A673 (cell line): Measurements from ENCODE around the gene PKD1. TPM values are rescaled to one million over a fixed set of nuclear protein-coding genes. Genes with fewer than 3 reads are reported as not detected.

Experiments
- BruUV-seq: library from RNA; stranded (reverse); fragments of 400-500 nt; replicated peaks from 2 replicates; lab custom pipeline; 2021; lab: Mats Ljungman, UMichigan
- CTCF ChIA-PET: fragments of 300-600 bp; sonication (Branson Sonifier 250); formaldehyde crosslinking; loops from one replicate; lab custom pipeline; 2022; ENCODE audit warnings: antibody characterized with exemption; lab: Charles Lee
- POLR2A ChIA-PET: fragments of 300-600 bp; sonication (Branson Sonifier 250); formaldehyde crosslinking; loops from one replicate; lab custom pipeline; 2022; ENCODE audit warnings: antibody characterized with exemption; ENCODE audit not compliant: low non-redundant PET; lab: Charles Lee
- DNase-seq: peaks from one replicate; pipeline ENCODE4 v3.0.0-alpha.2; 2015; ENCODE audit warnings: low spot score
- H3K27ac ChIP-seq: fragments of 200-600 bp; sonication (generic); 2 replicates; pipeline ENCODE4 v1.5.1; 2016; ENCODE audit warnings: mixed run types, low read depth, mild to moderate bottlenecking, mixed read lengths, antibody characterized with exemption, low read length; ENCODE audit not compliant: poor library complexity, severe bottlenecking
- H3K27me3 ChIP-seq: fragments of 200-600 bp; sonication (generic); replicated peaks from 2 replicates; pipeline ENCODE4 v1.6.1; 2017; ENCODE audit warnings: mixed run types, low read depth, mild to moderate bottlenecking, mixed read lengths, antibody characterized with exemption, low read length; ENCODE audit not compliant: insufficient read depth, poor library complexity
- H3K36me3 ChIP-seq: fragments of 200-600 bp; sonication (generic); 2 replicates; pipeline ENCODE4 v1.6.1; 2016; ENCODE audit warnings: mixed run types, mild to moderate bottlenecking, mixed read lengths, antibody characterized with exemption, low read length; ENCODE audit not compliant: insufficient read depth, poor library complexity, severe bottlenecking
- H3K4me1 ChIP-seq: fragments of 200-600 bp; sonication (generic); 2 replicates; pipeline ENCODE4 v1.6.1; 2017; ENCODE audit warnings: mixed run types, mild to moderate bottlenecking, mixed read lengths, antibody characterized with exemption, low read length; ENCODE audit not compliant: insufficient read depth, poor library complexity, severe bottlenecking
- H3K4me3 ChIP-seq: fragments of 200-600 bp; sonication (generic); 2 replicates; pipeline ENCODE4 v1.5.1; 2016; ENCODE audit warnings: low read depth, mixed run types, mild to moderate bottlenecking, mixed read lengths, low read length; ENCODE audit not compliant: poor library complexity, severe bottlenecking
- H3K9me3 ChIP-seq: fragments of 200-600 bp; sonication (generic); 2 replicates; pipeline ENCODE4 v1.6.1; 2016; ENCODE audit warnings: mixed run types, low read depth, mild to moderate bottlenecking, mixed read lengths, antibody characterized with exemption, low read length; ENCODE audit not compliant: poor library complexity, severe bottlenecking
- CTCF ChIP-seq: fragments of 300-800, 200-600 bp; sonication (generic); conservative IDR thresholded peaks from 2 replicates; pipeline ENCODE4 v1.5.1; 2017; ENCODE audit warnings: low read depth, mild to moderate bottlenecking, antibody characterized with exemption, low read length, moderate library complexity, mixed read lengths
- EZH2 ChIP-seq: fragments of 200-600 bp; sonication (generic); IDR thresholded peaks from 2 replicates; pipeline ENCODE4 v1.6.1; 2017; ENCODE audit warnings: borderline replicate concordance, low read depth, mild to moderate bottlenecking, mixed read lengths, antibody characterized with exemption, low read length; ENCODE audit not compliant: poor library complexity, severe bottlenecking
- intact Hi-C: fragments of 100-400 bp; cut with micrococcal nuclease; formaldehyde crosslinking; loops from one replicate; pipeline ENCODE4 v1.10.0; 2022; ENCODE audit not compliant: unreplicated experiment
- total RNA-seq: library from RNA; stranded (reverse); gene quantifications from 2 replicates; pipeline ENCODE4 v1.2.3, GENCODE V29; 2021

Gene PKD1
- total RNA-seq, 1 experiment from 2014 or later: 121 TPM

- no peaks in the 10 kb centered on the region for H3K4me1 ChIP-seq
- no TSS peak for BruUV-seq
- ChIA-PET POLR2A (no interaction called here), CTCF (no interaction called here)
- no peak for DNase-seq
- intact Hi-C loops: no loop called here
- peaks cover 4% of the 10 kb centered on the region for H3K36me3 ChIP-seq
- TF ChIP-seq EZH2 (no peak), CTCF (no peak)
- H3K27me3 ChIP-seq: no peaks in the 10 kb centered on the region
- no peak overlapping the region for H3K27ac ChIP-seq
- no peak overlapping the region for H3K4me3 ChIP-seq
- no peaks in the 10 kb centered on the region for H3K9me3 ChIP-seq
These were observed 58.7 kb downstream of the PKD1 start for GRCh38 chr16:2077016-2077415.

- Histone ChIP-seq H3K36me3 (peaks cover 4% of the 10 kb centered on the region), H3K9me3 (no peaks in the 10 kb centered on the region), H3K27ac (no peak overlapping the region), H3K4me3 (no peak overlapping the region), H3K27me3 (no peaks in the 10 kb centered on the region), H3K4me1 (no peaks in the 10 kb centered on the region)
- no peak for DNase-seq
- no peak for TF ChIP-seq CTCF
- BruUV-seq: no TSS peak
- POLR2A ChIA-PET: interaction anchor here (0.7 kb wide), 1 partner anchor 79 kb away, joined by 23 read pairs; the partner anchor contains the start of gene TRAF7
- CTCF ChIA-PET: no interaction called here
- intact Hi-C loops: no loop called here
These were observed 59.4 kb downstream of the PKD1 start for GRCh38 chr16:2076072-2076865.

GRCh38 chr16:2075631-2076030, 60.1 kb downstream of the PKD1 start:
- ChIA-PET CTCF (no interaction called here), POLR2A (interaction anchor here (0.7 kb wide), 1 partner anchor 80 kb away, joined by 23 read pairs; the partner anchor contains the start of gene TRAF7)
- TF ChIP-seq EZH2: no peak
- TF ChIP-seq CTCF: no peak

More at GRCh38 chr16:2075631-2076030, 60.1 kb downstream of the PKD1 start:
- Histone ChIP-seq H3K4me1 (no peaks in the 10 kb centered on the region), H3K27ac (no peak overlapping the region), H3K27me3 (no peaks in the 10 kb centered on the region), H3K9me3 (no peaks in the 10 kb centered on the region), H3K4me3 (no peak overlapping the region), H3K36me3 (peaks cover 4% of the 10 kb centered on the region)
- intact Hi-C loops: no loop called here
- no peak for DNase-seq
- BruUV-seq: no TSS peak
